Stimulated activated CD4-positive, alpha-beta T cell treated with anti-CD3 and anti-CD28 coated beads, Interleukin-12 subunit alpha, Interleukin-12 subunit beta, amount 100 ng/mL, for 4 hours (primary cell): ENCODE data around the gene OR8J1.
"Not testable (repeated sequence)": the region's sequence is repeated elsewhere in the genome, so short reads cannot be mapped to it uniquely, and the experiment has no call there.

Source experiments
- DNase-seq: peaks from one replicate; pipeline ENCODE4 v3.0.0-alpha.2; 2020

OR8J1 gene, protein sequence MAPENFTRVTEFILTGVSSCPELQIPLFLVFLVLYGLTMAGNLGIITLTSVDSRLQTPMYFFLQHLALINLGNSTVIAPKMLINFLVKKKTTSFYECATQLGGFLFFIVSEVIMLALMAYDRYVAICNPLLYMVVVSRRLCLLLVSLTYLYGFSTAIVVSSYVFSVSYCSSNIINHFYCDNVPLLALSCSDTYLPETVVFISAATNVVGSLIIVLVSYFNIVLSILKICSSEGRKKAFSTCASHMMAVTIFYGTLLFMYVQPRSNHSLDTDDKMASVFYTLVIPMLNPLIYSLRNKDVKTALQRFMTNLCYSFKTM

DNA sequence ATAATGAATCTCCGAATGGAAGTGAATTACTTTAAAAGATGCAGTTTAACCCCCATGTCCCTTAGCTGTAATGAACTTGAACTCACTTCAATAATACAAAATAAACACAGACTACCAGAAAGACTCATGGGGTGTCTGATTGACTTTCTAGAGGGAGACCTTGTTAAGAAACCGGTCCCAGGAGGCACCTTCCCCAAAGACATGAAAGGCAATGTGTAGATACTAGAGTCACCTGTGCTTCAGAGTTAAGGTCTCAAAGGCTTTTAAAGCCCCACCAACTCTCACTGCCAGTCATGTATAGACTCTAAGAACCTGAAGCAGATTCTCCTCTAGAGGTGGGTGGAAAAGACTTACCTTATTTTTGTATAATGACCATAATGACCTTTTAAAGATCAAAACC, at the start of gene OR8J1:
OR8J1 (plus strand) TSS at position 301 of the 400 bp plus-strand sequence. CDS start 5,956 bp downstream, outside the sequence.
- DNase-seq, result no peak

GRCh38 chr11:56307836-56308235, 46.3 kb upstream of the OR8J1 start:
- DNase-seq, result no peak

DNA sequence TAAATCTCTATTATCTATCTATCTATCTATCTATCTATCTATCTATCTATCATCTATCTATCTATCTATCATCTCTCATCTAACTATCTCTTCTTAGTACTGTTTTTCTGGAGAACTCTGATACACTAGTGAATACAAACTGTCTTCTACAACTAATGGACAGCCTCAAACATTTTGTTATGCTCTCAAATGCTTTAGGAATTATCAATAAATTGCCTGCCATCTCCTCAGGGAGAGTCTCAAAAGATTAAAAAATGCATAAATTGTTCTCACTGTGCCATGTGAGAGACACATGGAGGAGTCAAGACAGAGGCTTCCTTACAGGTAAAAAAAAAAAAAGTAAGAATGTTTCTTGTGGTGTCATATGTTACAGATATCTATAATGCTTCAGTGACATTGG, 39.2 kb upstream of the OR8J1 start, which contains the start of gene OR8K3:
OR8K3 (plus strand) TSS at position 301 of the 400 bp plus-strand sequence. CDS start 3,163 bp downstream, outside the sequence.
- DNase-seq, result no peak

- DNase-seq, result no peak
Measured at GRCh38 chr11:56331861-56332491, 22.1 kb upstream of the OR8J1 start.

GRCh38 chr11:56333156-56333555, 20.9 kb upstream of the OR8J1 start:
- DNase-seq, result no peak

DNA sequence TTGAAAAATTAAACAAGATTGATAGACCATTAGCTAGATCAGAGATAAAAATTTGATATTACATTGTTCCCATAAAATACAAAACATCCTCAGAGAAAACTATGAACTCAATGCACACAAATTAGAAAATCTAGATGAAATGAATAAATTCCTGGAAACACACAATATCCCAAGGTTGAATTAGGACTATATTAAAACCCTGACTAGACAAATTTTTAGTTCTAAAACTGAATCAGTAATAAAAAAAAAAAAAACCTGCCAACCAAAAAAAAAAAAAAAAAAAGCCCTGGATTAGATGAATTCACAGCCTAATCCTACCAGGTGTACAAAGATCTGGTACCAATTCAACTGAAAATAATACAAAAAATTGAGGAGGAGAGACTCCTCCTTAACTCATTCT, 13.8 kb upstream of the OR8J1 start:
- no peak for DNase-seq

DNA sequence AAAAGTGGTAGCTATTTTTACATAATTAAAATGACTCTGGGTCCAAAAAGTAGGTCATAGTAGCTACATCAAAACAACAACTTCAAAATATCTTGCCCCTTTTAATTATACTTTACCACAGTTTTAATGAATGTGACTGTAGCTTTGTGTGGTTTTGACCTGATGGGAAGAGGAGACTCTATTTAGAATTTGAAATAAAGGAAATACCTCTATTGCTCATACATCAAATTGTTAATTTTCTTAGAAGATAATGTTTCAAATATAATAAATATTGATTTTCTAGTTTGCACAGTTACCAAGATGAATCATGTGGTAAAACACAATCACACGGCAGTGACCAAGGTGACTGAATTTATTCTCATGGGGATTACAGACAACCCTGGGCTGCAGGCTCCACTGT, 8.4 kb upstream of the OR8J1 start, which contains the start of gene OR8K1:
OR8K1 (plus strand) TSS at position 301 of the 400 bp plus-strand sequence; CDS start at position 301, 0 bp downstream.
- DNase-seq, result no peak

GRCh38 chr11:56375324-56375723, 21.2 kb downstream of the OR8J1 start, which contains the start of gene OR8U1:
Gene OR8U1, plus strand, starts transcription at chr11:56375624. Its CDS starts 0 bp downstream, at chr11:56375624.
- no peak for DNase-seq

DNA sequence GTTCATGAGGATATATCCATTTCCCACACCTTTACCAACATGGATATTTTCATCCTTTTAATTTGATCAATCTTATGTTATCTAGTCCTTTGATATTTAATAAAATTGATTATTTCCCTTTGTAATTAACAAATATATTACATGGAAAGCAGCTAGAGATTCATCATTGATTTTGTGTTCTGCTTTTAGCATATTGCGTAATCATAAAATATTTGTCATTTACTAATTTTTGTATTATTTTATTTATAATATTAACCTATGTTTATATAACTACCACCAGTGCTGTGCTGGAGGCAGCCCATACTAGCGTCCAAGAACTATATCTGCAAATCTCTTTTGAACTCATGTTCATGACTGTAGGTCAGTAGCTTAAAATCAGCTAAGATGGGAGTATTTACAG, 26.0 kb downstream of the OR8J1 start:
- no peak for DNase-seq

DNA sequence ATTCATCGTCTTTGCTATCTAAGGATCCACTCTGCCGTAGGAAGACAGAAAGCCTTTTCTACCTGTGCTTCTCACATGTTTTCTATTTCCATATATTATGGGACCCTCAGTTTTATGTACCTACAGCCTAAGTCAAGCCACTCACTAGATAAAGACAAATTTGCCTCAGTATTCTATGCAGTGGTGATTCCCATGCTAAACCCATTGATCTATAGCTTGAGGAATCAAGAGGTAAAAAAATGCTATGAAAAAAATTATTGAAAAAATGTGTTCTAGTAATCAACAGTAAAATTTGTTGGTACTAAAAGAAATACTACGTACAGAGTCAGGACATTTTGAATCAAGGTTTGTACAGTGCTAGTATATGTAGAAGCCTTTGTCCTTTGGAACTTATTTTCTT, 40.3 kb downstream of the OR8J1 start:
- DNase-seq, result no peak

GRCh38 chr11:56396047-56396446, 42.0 kb downstream of the OR8J1 start:
- DNase-seq, result no peak

GRCh38 chr11:56401858-56402461, 47.9 kb downstream of the OR8J1 start:
- DNase-seq, result not testable (repeated sequence)

GRCh38 chr11:56404393-56404792, 50.3 kb downstream of the OR8J1 start:
- DNase-seq, result no peak

GRCh38 chr11:56410801-56411200, 56.7 kb downstream of the OR8J1 start:
- no peak for DNase-seq
